ENCODE results near the gene QSOX2. TPM values are rescaled to one million over a fixed set of nuclear protein-coding genes. Genes with fewer than 3 reads are reported as not detected.

QSOX2 gene
- total RNA-seq, 6 experiments from 2014 or later = 20.1 to 24.9 (median 21.9) TPM

- H3K27me3 Mint-ChIP-seq (ENCODE audit: insufficient read depth) = peaks cover 43% of the 10 kb centered on the region
These were observed 47.0 kb downstream of the QSOX2 start for GRCh38 chr9:136198605-136199083.

GRCh38 chr9:136197930-136198604 is 47.5 kb downstream of the QSOX2 start:
- Mint-ChIP-seq H3K4me1 (ENCODE audit: low read depth) (no peaks in the 10 kb centered on the region), H3K4me3 (no peak overlapping the region), H3K27ac (no peak overlapping the region), H3K27me3 (ENCODE audit: insufficient read depth) (peaks cover 39% of the 10 kb centered on the region), H3K36me3 (ENCODE audit: low read depth) (no peaks in the 10 kb centered on the region), H3K9me3 (no peaks in the 10 kb centered on the region)
- no peak for TF ChIP-seq CTCF (IDR thresholded peaks at IDR 0.05)
- DNase-seq = no peak

More at GRCh38 chr9:136198605-136199083, 47.0 kb downstream of the QSOX2 start:
- Mint-ChIP-seq H3K27ac (no peak overlapping the region), H3K36me3 (ENCODE audit: low read depth) (no peaks in the 10 kb centered on the region), H3K4me1 (ENCODE audit: low read depth) (no peaks in the 10 kb centered on the region), H3K4me3 (no peak overlapping the region), H3K9me3 (no peaks in the 10 kb centered on the region)
- no peak for TF ChIP-seq CTCF (IDR thresholded peaks at IDR 0.05)
- no peak for DNase-seq

DNA sequence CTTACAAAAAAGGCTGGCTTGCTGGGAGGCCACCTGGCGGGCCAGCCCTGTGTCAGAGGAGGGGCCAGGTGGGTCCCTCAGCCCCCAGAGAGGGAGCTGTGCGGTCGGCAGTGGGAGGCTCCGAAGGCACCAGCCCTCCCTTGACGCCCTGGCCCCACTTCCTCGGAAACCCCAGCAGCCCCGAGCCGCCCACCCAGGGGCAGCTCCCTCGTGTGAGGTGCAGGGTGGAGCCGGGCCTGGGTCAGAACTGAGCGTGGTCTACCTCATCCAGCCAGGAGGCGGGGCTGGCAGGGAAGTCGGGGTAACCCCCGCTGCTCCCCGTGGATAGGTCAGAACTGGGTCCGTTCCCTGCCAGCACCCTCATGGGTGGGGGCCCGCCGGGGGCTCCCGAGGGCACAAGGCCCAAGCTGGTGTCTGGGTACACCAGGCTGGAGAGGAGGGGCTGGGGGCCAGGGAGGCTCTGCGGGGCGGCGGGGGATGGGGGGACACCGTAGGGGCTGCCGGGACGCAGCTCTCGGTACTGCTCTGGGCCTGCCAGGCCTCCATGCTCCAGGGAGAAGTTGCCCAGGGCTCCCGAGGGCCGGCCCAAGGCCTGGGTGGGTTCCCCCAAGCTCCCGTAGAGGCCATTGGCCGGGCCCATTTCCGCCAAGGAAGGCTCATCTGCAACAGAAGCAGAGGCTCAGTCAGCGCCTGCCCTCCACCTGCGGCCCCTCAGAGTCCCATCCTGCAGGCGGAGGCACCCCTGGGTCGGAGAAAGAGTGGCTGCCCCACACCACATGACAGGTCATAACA is 48.3 kb downstream of the QSOX2 start:
- Mint-ChIP-seq H3K36me3 (ENCODE audit: low read depth) (no peaks in the 10 kb centered on the region), H3K4me1 (ENCODE audit: low read depth) (no peaks in the 10 kb centered on the region), H3K27ac (no peak overlapping the region), H3K9me3 (no peaks in the 10 kb centered on the region), H3K27me3 (ENCODE audit: insufficient read depth) (peaks cover 39% of the 10 kb centered on the region), H3K4me3 (no peak overlapping the region)
- TF ChIP-seq CTCF (IDR thresholded peaks at IDR 0.05) = no peak
- DNase-seq = no peak

DNA sequence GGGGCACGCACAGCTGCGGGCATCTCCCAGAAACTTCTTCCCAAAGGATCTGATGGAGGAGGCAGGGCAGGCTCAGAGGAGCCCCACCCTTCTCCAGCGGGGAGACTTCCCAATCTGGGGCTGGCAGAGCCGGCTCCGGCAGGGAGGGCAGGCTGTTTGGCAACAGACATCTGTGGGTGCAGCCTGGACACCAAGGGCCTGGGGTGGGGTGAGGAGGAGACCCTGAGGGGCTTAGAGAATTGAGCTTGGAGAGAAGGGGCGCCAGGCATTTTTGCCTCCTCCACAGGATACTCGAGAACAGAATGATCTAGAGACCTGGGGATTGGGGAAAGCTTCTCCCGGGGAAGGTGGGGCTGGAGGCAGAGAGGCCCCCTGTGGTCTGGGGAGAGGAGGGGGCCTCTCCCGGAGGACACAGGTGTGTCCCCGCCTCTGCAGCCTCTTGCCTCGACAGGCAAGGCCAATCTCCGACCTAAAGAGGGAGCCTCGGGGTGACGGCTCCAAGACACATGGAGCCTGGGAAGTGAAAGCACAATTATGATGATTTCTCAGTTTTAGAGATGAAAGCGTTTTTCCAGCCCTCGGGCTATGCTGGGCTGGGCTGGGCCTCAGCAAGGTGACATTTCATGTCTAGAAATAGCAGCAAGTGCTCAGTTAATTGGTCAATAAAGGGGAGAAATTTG is 49.1 kb downstream of the QSOX2 start:
- Mint-ChIP-seq H3K36me3 (ENCODE audit: low read depth) (no peaks in the 10 kb centered on the region), H3K27ac (no peak overlapping the region), H3K27me3 (ENCODE audit: insufficient read depth) (peaks cover 43% of the 10 kb centered on the region), H3K9me3 (no peaks in the 10 kb centered on the region), H3K4me3 (no peak overlapping the region), H3K4me1 (ENCODE audit: low read depth) (no peaks in the 10 kb centered on the region)
- TF ChIP-seq CTCF (IDR thresholded peaks at IDR 0.05) = no peak
- DNase-seq = no peak

GRCh38 chr9:136194540-136194939 is 51.1 kb downstream of the QSOX2 start:
- no peak for DNase-seq
- Mint-ChIP-seq H3K36me3 (ENCODE audit: low read depth) (no peaks in the 10 kb centered on the region), H3K4me3 (no peak overlapping the region), H3K27ac (no peak overlapping the region), H3K27me3 (ENCODE audit: insufficient read depth) (peaks cover 40% of the 10 kb centered on the region), H3K4me1 (ENCODE audit: low read depth) (no peaks in the 10 kb centered on the region), H3K9me3 (no peaks in the 10 kb centered on the region)
- no peak for TF ChIP-seq CTCF (IDR thresholded peaks at IDR 0.05)

Data from HFFc6 (cell line).